Lower leg skin (tissue), 3 donors: ENCODE measurements around the gene EVI2A.

ENCODE experiments used
- POLR2A ChIP-seq, 2 donors: fragments of 450-650 bp; IDR thresholded peaks; one replicate each; pipeline ENCODE4 v1.6.1; 2016 to 2017; ENCODE audit warnings: antibody characterized with exemption in 2 of 2, mild to moderate bottlenecking in 1 of 2, moderate library complexity in 1 of 2
- TF ChIP-seq, protein P1 (sequence below), 3 donors: fragments of 450-650 bp; IDR thresholded peaks; one replicate each; pipeline ENCODE4 v1.5.1; 2016; ENCODE audit warnings: antibody characterized with exemption in 3 of 3, mild to moderate bottlenecking in 3 of 3, moderate library complexity in 2 of 3

DNA sequence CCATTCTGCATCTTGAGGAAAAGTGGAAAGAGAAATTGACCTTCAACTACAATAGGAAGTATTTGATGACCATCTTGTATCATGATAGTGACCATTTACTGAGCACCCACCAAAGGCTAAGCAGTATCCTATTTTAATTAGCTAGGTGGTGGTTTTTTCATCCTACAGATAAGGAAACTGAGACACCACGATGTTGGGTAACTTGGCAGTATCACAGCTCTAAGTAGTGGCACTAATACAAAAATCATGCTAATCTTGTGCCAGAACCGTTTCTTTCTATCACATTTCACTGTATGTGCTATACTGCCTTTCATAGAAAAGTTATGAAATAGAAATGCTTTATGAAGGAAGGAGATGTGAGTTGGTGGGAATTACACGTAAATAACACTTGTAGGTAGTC lies 9.9 kb downstream of the EVI2A start:
- no peak for TF ChIP-seq POLR2A (IDR thresholded peaks at IDR 0.05)
- TF ChIP-seq, protein P1, sequence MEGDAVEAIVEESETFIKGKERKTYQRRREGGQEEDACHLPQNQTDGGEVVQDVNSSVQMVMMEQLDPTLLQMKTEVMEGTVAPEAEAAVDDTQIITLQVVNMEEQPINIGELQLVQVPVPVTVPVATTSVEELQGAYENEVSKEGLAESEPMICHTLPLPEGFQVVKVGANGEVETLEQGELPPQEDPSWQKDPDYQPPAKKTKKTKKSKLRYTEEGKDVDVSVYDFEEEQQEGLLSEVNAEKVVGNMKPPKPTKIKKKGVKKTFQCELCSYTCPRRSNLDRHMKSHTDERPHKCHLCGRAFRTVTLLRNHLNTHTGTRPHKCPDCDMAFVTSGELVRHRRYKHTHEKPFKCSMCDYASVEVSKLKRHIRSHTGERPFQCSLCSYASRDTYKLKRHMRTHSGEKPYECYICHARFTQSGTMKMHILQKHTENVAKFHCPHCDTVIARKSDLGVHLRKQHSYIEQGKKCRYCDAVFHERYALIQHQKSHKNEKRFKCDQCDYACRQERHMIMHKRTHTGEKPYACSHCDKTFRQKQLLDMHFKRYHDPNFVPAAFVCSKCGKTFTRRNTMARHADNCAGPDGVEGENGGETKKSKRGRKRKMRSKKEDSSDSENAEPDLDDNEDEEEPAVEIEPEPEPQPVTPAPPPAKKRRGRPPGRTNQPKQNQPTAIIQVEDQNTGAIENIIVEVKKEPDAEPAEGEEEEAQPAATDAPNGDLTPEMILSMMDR (IDR thresholded peaks at IDR 0.05) = no peak
